Measurements from ENCODE around the gene CLDN12.
A peak's percentile ranks its signal among the peaks of the same experiment; 100 is the strongest.

Gene CLDN12

GRCh38 chr7:90390926-90391325 is 12.3 kb upstream of the CLDN12 start:
- H3K4me1 ChIP-seq = no peaks in the 10 kb centered on the region; the same call in 1 of the 2 replicates
- H3K4me3 ChIP-seq (ENCODE audit: low read depth, low read length) = no peak overlapping the region
- no peaks in the 10 kb centered on the region for H3K36me3 ChIP-seq
- DNase-seq = no peak
- no peak for TF ChIP-seq CTCF (IDR thresholded peaks at IDR 0.05; ENCODE audit: low read depth, low read length)
- no peaks in the 10 kb centered on the region for H3K27me3 ChIP-seq
- no peaks in the 10 kb centered on the region for H3K9me3 ChIP-seq

GRCh38 chr7:90391488-90391887 is 11.8 kb upstream of the CLDN12 start:
- Histone ChIP-seq H3K36me3 (no peaks in the 10 kb centered on the region), H3K4me1 (no peaks in the 10 kb centered on the region; the same call in none of the 2 replicates), H3K27me3 (no peaks in the 10 kb centered on the region), H3K9me3 (no peaks in the 10 kb centered on the region), H3K4me3 (ENCODE audit: low read depth, low read length) (no peak overlapping the region)
- no peak for TF ChIP-seq CTCF (IDR thresholded peaks at IDR 0.05; ENCODE audit: low read depth, low read length)
- DNase-seq = no peak

- DNase-seq = peak; percentile 14
- TF ChIP-seq CTCF (IDR thresholded peaks at IDR 0.05; ENCODE audit: low read depth, low read length) = no peak
- Histone ChIP-seq H3K27me3 (no peaks in the 10 kb centered on the region), H3K4me1 (no peaks in the 10 kb centered on the region; the same call in none of the 2 replicates), H3K36me3 (no peaks in the 10 kb centered on the region), H3K9me3 (no peaks in the 10 kb centered on the region), H3K4me3 (ENCODE audit: low read depth, low read length) (no peak overlapping the region)
Observed at GRCh38 chr7:90396420-90396819, 6.8 kb upstream of the CLDN12 start.

GRCh38 chr7:90401989-90402388 is 1.3 kb upstream of the CLDN12 start:
- Histone ChIP-seq H3K27me3 (no peaks in the 10 kb centered on the region), H3K4me3 (ENCODE audit: low read depth, low read length) (no peak overlapping the region), H3K4me1 (peaks cover 9% of the 10 kb centered on the region), H3K9me3 (no peaks in the 10 kb centered on the region), H3K36me3 (peaks cover 12% of the 10 kb centered on the region)
- no peak for TF ChIP-seq CTCF (IDR thresholded peaks at IDR 0.05; ENCODE audit: low read depth, low read length)
- DNase-seq = peak; percentile 74

GRCh38 chr7:90402785-90403173 is 482 bp upstream of the CLDN12 start:
- Histone ChIP-seq H3K9me3 (no peaks in the 10 kb centered on the region), H3K4me1 (peaks cover 9% of the 10 kb centered on the region), H3K36me3 (peaks cover 16% of the 10 kb centered on the region), H3K4me3 (ENCODE audit: low read depth, low read length) (peak overlapping the region; percentile 98), H3K27me3 (no peaks in the 10 kb centered on the region)
- no peak for TF ChIP-seq CTCF (IDR thresholded peaks at IDR 0.05; ENCODE audit: low read depth, low read length)
- DNase-seq = no peak

- H3K4me1 ChIP-seq = peaks cover 9% of the 10 kb centered on the region
- peaks cover 25% of the 10 kb centered on the region for H3K36me3 ChIP-seq
- no peaks in the 10 kb centered on the region for H3K27me3 ChIP-seq
- no peak for TF ChIP-seq CTCF (IDR thresholded peaks at IDR 0.05; ENCODE audit: low read depth, low read length)
- H3K4me3 ChIP-seq (ENCODE audit: low read depth, low read length) = no peak overlapping the region
- DNase-seq = no peak
- H3K9me3 ChIP-seq = no peaks in the 10 kb centered on the region
Observed at GRCh38 chr7:90404777-90405176, 1.5 kb downstream of the CLDN12 start.
